ENCODE measurements around the gene SCARB2.

GRCh38 chr4:76148142-76148865 lies 65.3 kb downstream of the SCARB2 start, which contains the start of gene NUP54:
- peak; percentile 94 to 97 (median 95) for TF ChIP-seq POLR2AphosphoS5 (IDR thresholded peaks at IDR 0.05)
- peak; percentile 33 to 87 (median 38) for TF ChIP-seq POLR2A (IDR thresholded peaks at IDR 0.05)
- no peak for TF ChIP-seq CTCF (IDR thresholded peaks at IDR 0.05 in 8 of 11, conservative IDR thresholded peaks at IDR 0.05 in 3 of 11)

Measured in spleen (tissue), 7 donors.